ENCODE data around the gene DAB1. TPM values are rescaled to one million over a fixed set of nuclear protein-coding genes. Genes with fewer than 3 reads are reported as not detected.
A peak's percentile ranks its signal among the peaks of the same experiment; 100 is the strongest.

The DAB1 gene
- total and polyA plus RNA-seq, 2 of the 8 experiments (the other 6 are each of a cell fraction or from before 2014, with no cell fraction given), result 4.4 to 11.8 TPM

GRCh38 chr1:57214951-57215575 is 208.8 kb downstream of the DAB1 start:
- H3K23me2 ChIP-seq (ENCODE audit: low read depth, low read length), result no peaks in the 10 kb centered on the region
- H3K4me2 ChIP-seq (ENCODE audit: insufficient read depth in 1 of 2, low read depth in 2 of 2, low read length in 2 of 2), result peak overlapping the region in 1 of 2 experiments; percentile 14; a peak in 1 of 4 replicates
- no peak overlapping the region for H3K9ac ChIP-seq (replicated peaks in 1 of 4; ENCODE audit: extremely low read depth in 1 of 4, low read depth in 3 of 4, low read length in 3 of 4)
- no peak overlapping the region for H2BK5ac ChIP-seq (ENCODE audit: low read depth, low read length)
- no peak overlapping the region for H3K14ac ChIP-seq (ENCODE audit: insufficient read length)
- H3K36me3 ChIP-seq (ENCODE audit: control insufficient read depth in 2 of 4, insufficient read depth in 4 of 4, low read length in 3 of 4), result no peaks in the 10 kb centered on the region
- no peaks in the 10 kb centered on the region for H4K20me1 ChIP-seq (replicated peaks in 1 of 2; ENCODE audit: control insufficient read depth in 1 of 2, insufficient read depth in 2 of 2, low read length in 2 of 2)
- 73% methylated on average over 5 of the region's 5 CpGs; no CpG with 5 or more reads in 1 of the 2 experiments for WGBS, 2 experiments (ENCODE audit: extremely low coverage in 1 of 2, insufficient coverage in 1 of 2, insufficient read length in 1 of 2, insufficient replicate concordance in 2 of 2, low coverage in 1 of 2, low lambda C conversion rate in 2 of 2, missing lambda C conversion rate in 1 of 2)
- H2BK15ac ChIP-seq (ENCODE audit: low read length), result no peak overlapping the region
- ChIA-PET POLR2A (ENCODE audit: partially characterized antibody) (no interaction called here), CTCF (ENCODE audit: partially characterized antibody) (interaction anchor here (0.9 to 1.5 kb wide), 2 partner anchors 9 to 672 kb away, joined by 3 to 6 read pairs; no protein-coding TSS in a partner anchor)
- FAIRE-seq (no peak), DNase-seq (ENCODE audit: low read depth in 1 of 2, low spot score in 2 of 2) (no peak)
- H3K56ac ChIP-seq (replicated peaks; ENCODE audit: insufficient read length, low read depth, low read length), result no peak overlapping the region
- no peak overlapping the region for H3K18ac ChIP-seq (ENCODE audit: extremely low read depth, low read length)
- H2BK12ac ChIP-seq (ENCODE audit: low read depth, low read length), result no peak overlapping the region
- H4K91ac ChIP-seq (replicated peaks; ENCODE audit: insufficient read length, low read length), result no peak overlapping the region
- H3K79me2 ChIP-seq (ENCODE audit: control insufficient read depth in 1 of 2, insufficient read depth in 2 of 2, low read length in 2 of 2), result no peaks in the 10 kb centered on the region
- peaks cover 3 to 8% (median 6%) of the 10 kb centered on the region in 4 experiments; a peak in 4 of 7 replicates for H3K4me1 ChIP-seq (replicated peaks in 1 of 4; ENCODE audit: control insufficient read depth in 3 of 4, insufficient read depth in 4 of 4, low read length in 3 of 4)
- H2BK120ac ChIP-seq (replicated peaks; ENCODE audit: low read depth, low read length), result no peak overlapping the region
- no peaks in the 10 kb centered on the region for H3K27me3 ChIP-seq (replicated peaks in 1 of 4; ENCODE audit: control insufficient read depth in 3 of 4, extremely low read depth in 1 of 4, insufficient read depth in 3 of 4, low read length in 3 of 4)
- H2AK5ac ChIP-seq (ENCODE audit: low read depth, low read length), result no peak overlapping the region
- H2AFZ ChIP-seq (ENCODE audit: low read length), result no peak overlapping the region
- no peak overlapping the region for H4K8ac ChIP-seq (ENCODE audit: extremely low read depth, insufficient read depth, low read length)
- no peak overlapping the region for H3K4me3 ChIP-seq (ENCODE audit: extremely low read depth in 1 of 4, insufficient read depth in 2 of 4, low read depth in 3 of 4, low read length in 4 of 4)
- no peaks in the 10 kb centered on the region for H3K79me1 ChIP-seq (ENCODE audit: low read depth, low read length)
- H2BK20ac ChIP-seq (ENCODE audit: low read length), result no peak overlapping the region
- H3K27ac ChIP-seq (ENCODE audit: low read depth, low read length), result no peak overlapping the region
- H4K5ac ChIP-seq (ENCODE audit: insufficient read length, low read depth, low read length), result no peak overlapping the region
- H3K23ac ChIP-seq (ENCODE audit: insufficient read length), result no peak overlapping the region
- no peak overlapping the region for H3K4ac ChIP-seq (replicated peaks; ENCODE audit: insufficient read length, low read depth, low read length)
- no peaks in the 10 kb centered on the region for H3K9me3 ChIP-seq (ENCODE audit: insufficient read depth in 2 of 2, low read depth in 1 of 2, low read length in 1 of 2)

Data from H1 (cell line).